Gastrocnemius medialis (tissue), 4 donors: ENCODE measurements around the gene CFLAR.

Experiments used
- CTCF ChIP-seq, 5 experiments: fragments of 450-650 bp in 3 of 5; fragments of 200-600 bp in 2 of 5; sonication (generic) in 2 of 5; IDR thresholded peaks in 4 of 5; conservative IDR thresholded peaks in 1 of 5; 1 replicate in 4 of 5; 2 replicates in 1 of 5; pipeline ENCODE4 v1.5.1; 2016 to 2019; ENCODE audit warnings: antibody characterized with exemption in 5 of 5, mild to moderate bottlenecking in 3 of 5, moderate library complexity in 3 of 5
- POLR2A ChIP-seq, 2 donors: fragments of 450-650 bp; IDR thresholded peaks; one replicate each; pipeline ENCODE4 v1.6.1; 2017; ENCODE audit warnings: antibody characterized with exemption in 2 of 2, mild to moderate bottlenecking in 2 of 2, moderate library complexity in 2 of 2

GRCh38 chr2:201157694-201158093, 41.7 kb downstream of the CFLAR start:
- TF ChIP-seq CTCF (IDR thresholded peaks at IDR 0.05 in 4 of 5, conservative IDR thresholded peaks at IDR 0.05 in 1 of 5), result no peak
- TF ChIP-seq POLR2A (IDR thresholded peaks at IDR 0.05), result no peak
